Neural cell (in vitro differentiated cells): ENCODE results near the gene ZNF547. TPM values are rescaled to one million over a fixed set of nuclear protein-coding genes. Genes with fewer than 3 reads are reported as not detected.

Experiments used
- H2AFZ ChIP-seq: fragments of 200-600, 300-800 bp; sonication (generic), shearing (Covaris generic); 2 replicates; pipeline ENCODE4 v1.6.0; 2014; ENCODE audit warnings: low read depth, mild to moderate bottlenecking, antibody characterized with exemption, low read length, moderate library complexity
- H3F3A ChIP-seq: fragments of 200-600 bp; shearing (Covaris generic); 2 replicates; pipeline ENCODE4 v1.6.1; 2016; ENCODE audit warnings: mild to moderate bottlenecking, moderate library complexity, mixed read lengths, antibody characterized with exemption, low read length; ENCODE audit not compliant: insufficient read depth, poor library complexity, severe bottlenecking
- H3K27ac ChIP-seq: fragments of 200-600, 300-800 bp; sonication (generic), shearing (Covaris generic); 2 replicates; pipeline ENCODE4 v1.5.1; 2014; ENCODE audit warnings: mild to moderate bottlenecking, low read length, moderate library complexity
- H3K27me3 ChIP-seq: fragments of 300-800, 200-600 bp; sonication (generic), shearing (Covaris generic); 2 replicates; pipeline ENCODE4 v1.6.0; 2014; ENCODE audit warnings: mild to moderate bottlenecking, low read depth, low read length, moderate library complexity; ENCODE audit not compliant: insufficient read depth
- H3K36me3 ChIP-seq: fragments of 300-800, 200-600 bp; sonication (generic), shearing (Covaris generic); 2 replicates; pipeline ENCODE4 v1.5.1; 2014; ENCODE audit warnings: mild to moderate bottlenecking, antibody characterized with exemption, low read length, moderate library complexity; ENCODE audit not compliant: insufficient read depth
- H3K4me2 ChIP-seq: fragments of 300-800, 200-600 bp; sonication (generic), shearing (Covaris generic); 2 replicates; pipeline ENCODE4 v1.6.0; 2014; ENCODE audit warnings: mild to moderate bottlenecking, low read length
- H3K4me3 ChIP-seq: fragments of 300-800, 200-600 bp; sonication (generic), shearing (Covaris generic); 2 replicates; pipeline ENCODE4 v1.5.1; 2014; ENCODE audit warnings: mild to moderate bottlenecking, low read length, moderate library complexity
- H3K79me2 ChIP-seq: fragments of 200-600 bp; shearing (Covaris generic); replicated peaks from 2 replicates; pipeline ENCODE4 v1.6.0; 2014; ENCODE audit warnings: mild to moderate bottlenecking, low read length, moderate library complexity; ENCODE audit not compliant: insufficient read depth
- H3K9ac ChIP-seq: fragments of 300-800, 200-600 bp; sonication (generic), shearing (Covaris generic); 2 replicates; pipeline ENCODE4 v1.6.1; 2016; ENCODE audit warnings: mild to moderate bottlenecking, low read length, mixed read lengths
- H3K9me2 ChIP-seq: fragments of 200-600 bp; shearing (Covaris generic); 2 replicates; pipeline ENCODE4 v1.6.1; 2016; ENCODE audit warnings: mild to moderate bottlenecking, low read length, mixed read lengths; ENCODE audit not compliant: insufficient read depth
- H3K9me3 ChIP-seq: fragments of 200-600, 300-800 bp; sonication (generic), shearing (Covaris generic); 2 replicates; pipeline ENCODE4 v1.6.1; 2016; ENCODE audit warnings: mild to moderate bottlenecking, mixed run types, low read length, moderate library complexity, mixed read lengths
- H4K20me1 ChIP-seq: fragments of 200-600 bp; shearing (Covaris generic); 2 replicates; pipeline ENCODE4 v1.6.1; 2016; ENCODE audit warnings: mild to moderate bottlenecking, mixed run types; ENCODE audit not compliant: insufficient read depth
- EP300 ChIP-seq: fragments of 450-650 bp; conservative IDR thresholded peaks from 2 replicates; pipeline ENCODE4 v1.6.1; 2014; ENCODE audit warnings: antibody characterized with exemption, mild to moderate bottlenecking, moderate library complexity; ENCODE audit not compliant: poor library complexity, severe bottlenecking
- EZH2 ChIP-seq: fragments of 200-600, 300-800 bp; shearing (Covaris generic), sonication (generic); IDR thresholded peaks from 2 replicates; pipeline ENCODE4 v1.6.1; 2014; ENCODE audit warnings: antibody characterized with exemption, low read length, borderline replicate concordance, mild to moderate bottlenecking; ENCODE audit not compliant: insufficient read depth, poor library complexity, severe bottlenecking
- MXI1 ChIP-seq: fragments of 450-650 bp; conservative IDR thresholded peaks from 2 replicates; pipeline ENCODE4 v1.6.1; 2014; ENCODE audit warnings: antibody characterized with exemption, mild to moderate bottlenecking; ENCODE audit not compliant: poor library complexity, severe bottlenecking
- POLR2AphosphoS5 ChIP-seq: IDR thresholded peaks from 2 replicates; pipeline ENCODE4 v1.6.1; 2012
- RAD21 ChIP-seq: fragments of 450-650 bp; conservative IDR thresholded peaks from 2 replicates; pipeline ENCODE4 v1.6.1; 2014; ENCODE audit warnings: antibody characterized with exemption, mild to moderate bottlenecking, moderate library complexity
- REST ChIP-seq: IDR thresholded peaks from 2 replicates; pipeline ENCODE4 v1.6.1; 2012; ENCODE audit warnings: borderline replicate concordance
- SMC3 ChIP-seq: fragments of 450-650 bp; conservative IDR thresholded peaks from 2 replicates; pipeline ENCODE4 v1.6.1; 2014; ENCODE audit warnings: antibody characterized with exemption, mild to moderate bottlenecking, moderate library complexity; ENCODE audit not compliant: poor library complexity
- TAF1 ChIP-seq: IDR thresholded peaks from 2 replicates; pipeline ENCODE4 v1.6.1; 2012; ENCODE audit warnings: low read depth
- polyA plus RNA-seq: library from polyadenylated mRNA; depleted of rRNA; stranded (reverse); fragments of >200 nt; gene quantifications from 2 replicates; pipeline ENCODE4 v1.2.3, GENCODE V29; 2014
- TF ChIP-seq, protein P1 (sequence below): fragments of 450-650 bp; IDR thresholded peaks from 2 replicates; pipeline ENCODE4 v1.5.1; 2014; ENCODE audit warnings: antibody characterized with exemption, mild to moderate bottlenecking, moderate library complexity; ENCODE audit not compliant: poor library complexity, severe bottlenecking

ZNF547 gene
- polyA plus RNA-seq, 1 donor from 2014 or later: 11.6 TPM

GRCh38 chr19:57320180-57321084 lies 42.9 kb upstream of the ZNF547 start, which contains the start of gene ZNF543:
Gene ZNF543, plus strand, starts transcription at chr19:57320472. Its CDS starts 382 bp downstream, at chr19:57320854.
- Histone ChIP-seq H3K36me3 (no peaks in the 10 kb centered on the region), H3K27me3 (no peaks in the 10 kb centered on the region), H3K4me2 (peak within 1 kb of the TSS; percentile 96), H3F3A (no peaks in the 10 kb centered on the region), H3K4me3 (peak within 1 kb of the TSS; percentile 89), H3K79me2 (peaks cover 34% of the 10 kb centered on the region), H3K9me2 (no peaks in the 10 kb centered on the region), H3K9me3 (no peaks in the 10 kb centered on the region), H3K27ac (peak within 1 kb of the TSS; percentile 90), H3K9ac (peak within 1 kb of the TSS; percentile 99), H2AFZ (peak within 1 kb of the TSS; percentile 94), H4K20me1 (no peaks in the 10 kb centered on the region)
- no peak for TF ChIP-seq TAF1
- TF ChIP-seq EP300: no peak
- no peak for TF ChIP-seq SMC3
- TF ChIP-seq, protein P1, sequence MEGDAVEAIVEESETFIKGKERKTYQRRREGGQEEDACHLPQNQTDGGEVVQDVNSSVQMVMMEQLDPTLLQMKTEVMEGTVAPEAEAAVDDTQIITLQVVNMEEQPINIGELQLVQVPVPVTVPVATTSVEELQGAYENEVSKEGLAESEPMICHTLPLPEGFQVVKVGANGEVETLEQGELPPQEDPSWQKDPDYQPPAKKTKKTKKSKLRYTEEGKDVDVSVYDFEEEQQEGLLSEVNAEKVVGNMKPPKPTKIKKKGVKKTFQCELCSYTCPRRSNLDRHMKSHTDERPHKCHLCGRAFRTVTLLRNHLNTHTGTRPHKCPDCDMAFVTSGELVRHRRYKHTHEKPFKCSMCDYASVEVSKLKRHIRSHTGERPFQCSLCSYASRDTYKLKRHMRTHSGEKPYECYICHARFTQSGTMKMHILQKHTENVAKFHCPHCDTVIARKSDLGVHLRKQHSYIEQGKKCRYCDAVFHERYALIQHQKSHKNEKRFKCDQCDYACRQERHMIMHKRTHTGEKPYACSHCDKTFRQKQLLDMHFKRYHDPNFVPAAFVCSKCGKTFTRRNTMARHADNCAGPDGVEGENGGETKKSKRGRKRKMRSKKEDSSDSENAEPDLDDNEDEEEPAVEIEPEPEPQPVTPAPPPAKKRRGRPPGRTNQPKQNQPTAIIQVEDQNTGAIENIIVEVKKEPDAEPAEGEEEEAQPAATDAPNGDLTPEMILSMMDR: peak; percentile 16
- TF ChIP-seq REST: peak; percentile 58
- TF ChIP-seq RAD21: no peak
- TF ChIP-seq MXI1: peak; percentile 58
- peak; percentile 95 for TF ChIP-seq POLR2AphosphoS5
- no peak for TF ChIP-seq EZH2

- Histone ChIP-seq H3K4me3 (peak overlapping the region; percentile 89), H3K79me2 (peaks cover 34% of the 10 kb centered on the region), H3K9ac (peak overlapping the region; percentile 99), H3K4me2 (peak overlapping the region; percentile 96), H3F3A (no peaks in the 10 kb centered on the region), H3K36me3 (no peaks in the 10 kb centered on the region), H4K20me1 (no peaks in the 10 kb centered on the region), H3K27ac (peak overlapping the region; percentile 90), H3K9me3 (no peaks in the 10 kb centered on the region), H3K9me2 (no peaks in the 10 kb centered on the region), H2AFZ (no peak overlapping the region), H3K27me3 (no peaks in the 10 kb centered on the region)
- no peak for TF ChIP-seq MXI1
- TF ChIP-seq, protein P1: no peak
Measured at GRCh38 chr19:57321116-57321515, 42.2 kb upstream of the ZNF547 start.
